Measurements from ENCODE around the gene LIN37. TPM values are rescaled to one million over a fixed set of nuclear protein-coding genes. Genes with fewer than 3 reads are reported as not detected.

The LIN37 gene
- total RNA-seq, 1 donor from 2014 or later: 12.3 TPM

GRCh38 chr19:35731353-35731752 is 17.0 kb upstream of the LIN37 start:
- intact Hi-C loops (cut with DNase I): no loop called here
- DNase-seq (ENCODE audit: low spot score) (no peak), ATAC-seq (no peak)

- intact Hi-C loops (cut with DNase I): no loop called here
- ATAC-seq (no peak), DNase-seq (ENCODE audit: low spot score) (no peak)
Observed at GRCh38 chr19:35731779-35732405, 16.5 kb upstream of the LIN37 start.

GRCh38 chr19:35732540-35733179 is 15.7 kb upstream of the LIN37 start:
- intact Hi-C loops (cut with DNase I): no loop called here
- DNase-seq (ENCODE audit: low spot score) (no peak), ATAC-seq (no peak)

GRCh38 chr19:35733180-35734125 is 14.9 kb upstream of the LIN37 start:
- no peak for ATAC-seq
- DNase-seq (ENCODE audit: low spot score): no peak
- intact Hi-C loops (cut with DNase I): no loop called here

- DNase-seq (ENCODE audit: low spot score) (no peak), ATAC-seq (no peak)
- intact Hi-C loops (cut with DNase I): no loop called here
Observed at GRCh38 chr19:35734273-35734672, 14.1 kb upstream of the LIN37 start.

- ATAC-seq (no peak), DNase-seq (ENCODE audit: low spot score) (no peak)
- intact Hi-C loops (cut with DNase I): no loop called here
Observed at GRCh38 chr19:35734889-35735288, 13.5 kb upstream of the LIN37 start.

GRCh38 chr19:35736913-35737886 is 11.2 kb upstream of the LIN37 start:
- DNase-seq (ENCODE audit: low spot score) (no peak), ATAC-seq (no peak)
- intact Hi-C loops (cut with DNase I): no loop called here

GRCh38 chr19:35738021-35738886 is 10.1 kb upstream of the LIN37 start:
- DNase-seq (ENCODE audit: low spot score) (no peak), ATAC-seq (no peak)
- intact Hi-C loops (cut with DNase I): no loop called here

GRCh38 chr19:35738887-35739229 is 9.5 kb upstream of the LIN37 start:
- intact Hi-C loops (cut with DNase I): no loop called here
- no peak for ATAC-seq
- no peak for DNase-seq (ENCODE audit: low spot score)

- no peak for DNase-seq (ENCODE audit: low spot score)
- no peak for ATAC-seq
- intact Hi-C loops (cut with DNase I): no loop called here
Observed at GRCh38 chr19:35739275-35740107, 8.9 kb upstream of the LIN37 start.

- ATAC-seq (no peak), DNase-seq (ENCODE audit: low spot score) (no peak)
- intact Hi-C loops (cut with DNase I): no loop called here
Observed at GRCh38 chr19:35740108-35740422, 8.3 kb upstream of the LIN37 start.

GRCh38 chr19:35740423-35741202 is 7.8 kb upstream of the LIN37 start:
- peak; percentile 90 for ATAC-seq
- peak; percentile 99 for DNase-seq (ENCODE audit: low spot score)
- intact Hi-C loops (cut with DNase I): no loop called here

- intact Hi-C loops (cut with DNase I): no loop called here
Observed at GRCh38 chr19:35741203-35741515, 7.2 kb upstream of the LIN37 start.

GRCh38 chr19:35742121-35742724 is 6.2 kb upstream of the LIN37 start, which contains the start of gene IGFLR1:
Gene IGFLR1 (minus strand): TSS chr19:35742452. CDS start chr19:35741180, 1,272 bp downstream.
- intact Hi-C loops (cut with DNase I): no loop called here
- no peak for ATAC-seq
- no peak for DNase-seq (ENCODE audit: low spot score)

More at GRCh38 chr19:35741203-35741515, 7.2 kb upstream of the LIN37 start:
- no peak for ATAC-seq
- DNase-seq (ENCODE audit: low spot score): no peak

- DNase-seq (ENCODE audit: low spot score): no peak
- intact Hi-C loops (cut with DNase I): no loop called here
- ATAC-seq: no peak
Observed at GRCh38 chr19:35743640-35744429, 4.5 kb upstream of the LIN37 start.

All from sciatic nerve (tissue), 2 donors.